ENCODE data around the gene ASPRV1.

The ASPRV1 gene

GRCh38 chr2:69937968-69938367 lies 23.5 kb downstream of the ASPRV1 start:
- no peak for DNase-seq

- no peak for DNase-seq
These were observed 24.5 kb downstream of the ASPRV1 start for GRCh38 chr2:69936906-69937305.

GRCh38 chr2:69935011-69935410 lies 26.4 kb downstream of the ASPRV1 start:
- no peak for DNase-seq

GRCh38 chr2:69934614-69934908 lies 26.9 kb downstream of the ASPRV1 start:
- DNase-seq: no peak

GRCh38 chr2:69933839-69934613 lies 27.4 kb downstream of the ASPRV1 start:
- DNase-seq: no peak

- no peak for DNase-seq
These were observed 28.1 kb downstream of the ASPRV1 start for GRCh38 chr2:69933254-69933828.

GRCh38 chr2:69932596-69932922 lies 28.9 kb downstream of the ASPRV1 start:
- no peak for DNase-seq

- no peak for DNase-seq
These were observed 29.4 kb downstream of the ASPRV1 start for GRCh38 chr2:69931832-69932595.

GRCh38 chr2:69926849-69927515 lies 34.4 kb downstream of the ASPRV1 start:
- DNase-seq: no peak

- DNase-seq: no peak
These were observed 38.3 kb downstream of the ASPRV1 start for GRCh38 chr2:69923116-69923515.

GRCh38 chr2:69918401-69918800 lies 43.0 kb downstream of the ASPRV1 start:
- DNase-seq: no peak

GRCh38 chr2:69917852-69918251 lies 43.6 kb downstream of the ASPRV1 start:
- no peak for DNase-seq

- DNase-seq: no peak
These were observed 45.3 kb downstream of the ASPRV1 start for GRCh38 chr2:69916106-69916505.

- DNase-seq: no peak
These were observed 46.2 kb downstream of the ASPRV1 start, which contains the start of gene MXD1 for GRCh38 chr2:69914950-69915945. Gene MXD1, plus strand, starts transcription at chr2:69915109. Its CDS starts 222 bp downstream, at chr2:69915331.

GRCh38 chr2:69914164-69914949 lies 47.1 kb downstream of the ASPRV1 start:
- peak; percentile 99 for DNase-seq

- no peak for DNase-seq
These were observed 49.4 kb downstream of the ASPRV1 start for GRCh38 chr2:69911985-69912563.
